SU-DHL-6 (cell line): ENCODE data around the gene IFI6.

Experiments
- CTCF ChIP-seq: fragments of 200-600 bp; sonication (generic); IDR thresholded peaks from one replicate; pipeline ENCODE4 v1.5.1; 2017; ENCODE audit warnings: antibody characterized with exemption, mild to moderate bottlenecking, low read length, moderate library complexity; ENCODE audit not compliant: insufficient read depth, poor library complexity, severe bottlenecking
- EZH2phosphoT487 ChIP-seq: fragments of 200-600 bp; sonication (generic), shearing (Covaris generic); conservative IDR thresholded peaks from 2 replicates; pipeline ENCODE4 v1.6.1; 2018; ENCODE audit warnings: mild to moderate bottlenecking, antibody characterized with exemption, low read length, moderate library complexity, mixed read lengths

GRCh38 chr1:27684176-27684575 lies 12.2 kb upstream of the IFI6 start:
- no peak for TF ChIP-seq CTCF
- TF ChIP-seq EZH2phosphoT487, result no peak
